Femur (tissue), 1 donor: ENCODE measurements around the gene VIPR2.
"Not testable (repeated sequence)": the region's sequence is repeated elsewhere in the genome, so short reads cannot be mapped to it uniquely, and the experiment has no call there.

ENCODE experiments used
- DNase-seq: peaks from one replicate; pipeline ENCODE4 v3.0.0-alpha.2; 2017

VIPR2 gene

DNA sequence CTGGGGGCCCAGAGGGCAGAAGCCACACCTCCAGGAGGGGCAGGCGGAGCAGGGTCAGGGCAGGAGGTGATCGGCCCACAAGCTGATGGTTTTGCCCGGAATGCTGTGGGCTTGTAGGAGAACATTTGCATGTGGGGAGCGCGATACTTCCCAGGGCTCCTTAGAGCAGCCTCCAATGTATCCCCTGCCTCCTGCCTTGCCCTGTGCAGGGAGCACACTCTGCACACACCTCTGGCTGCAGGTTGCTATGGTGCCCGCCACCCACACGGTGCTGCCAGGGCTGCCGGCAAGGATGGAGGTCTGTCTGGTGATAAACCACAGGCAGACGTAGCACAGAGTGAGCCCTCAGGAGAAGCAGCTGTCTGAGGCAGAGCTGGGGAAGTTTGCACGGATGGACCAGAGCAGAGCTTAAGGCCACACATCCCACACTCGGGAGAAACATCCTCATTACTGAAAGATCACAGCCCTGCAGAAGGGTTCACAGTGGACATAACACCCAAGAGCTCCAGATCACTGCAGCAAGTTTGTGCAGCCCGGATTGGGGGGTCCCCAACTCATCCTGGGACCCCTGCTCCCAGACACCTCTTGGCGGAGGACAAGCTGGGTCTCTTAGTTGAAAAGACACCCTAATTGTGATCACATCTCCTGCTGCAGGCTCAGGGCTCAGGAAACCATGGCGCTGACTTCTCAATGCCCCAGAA lies 41.8 kb downstream of the VIPR2 start:
- no peak for DNase-seq

DNA sequence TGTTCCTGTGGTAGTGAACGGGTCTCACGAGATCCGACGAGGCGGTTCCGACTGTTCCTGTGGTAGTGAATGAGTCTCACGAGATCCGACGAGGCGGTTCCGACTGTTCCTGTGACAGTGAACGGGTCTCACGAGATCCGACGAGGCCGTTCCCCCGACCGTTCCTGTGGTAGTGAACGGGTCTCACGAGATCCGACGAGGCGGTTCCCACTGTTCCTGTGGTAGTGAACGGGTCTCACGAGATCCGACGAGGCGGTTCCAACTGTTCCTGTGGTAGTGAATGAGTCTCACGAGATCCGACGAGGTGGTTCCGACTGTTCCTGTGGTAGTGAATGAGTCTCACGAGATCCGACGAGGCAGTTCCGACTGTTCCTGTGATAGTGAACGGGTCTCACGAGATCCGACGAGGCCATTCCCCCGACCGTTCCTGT lies 43.0 kb downstream of the VIPR2 start:
- DNase-seq, result not testable (repeated sequence)

DNA sequence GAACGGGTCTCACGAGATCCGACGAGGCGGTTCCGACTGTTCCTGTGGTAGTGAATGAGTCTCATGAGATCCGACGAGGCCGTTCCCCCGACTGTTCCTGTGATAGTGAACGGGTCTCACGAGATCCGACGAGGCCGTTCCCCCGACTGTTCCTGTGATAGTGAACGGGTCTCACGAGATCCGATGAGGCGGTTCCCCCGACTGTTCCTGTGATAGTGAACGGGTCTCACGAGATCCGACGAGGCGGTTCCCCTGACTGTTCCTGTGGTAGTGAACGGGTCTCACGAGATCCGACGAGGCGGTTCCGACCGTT lies 43.6 kb downstream of the VIPR2 start:
- DNase-seq, result not testable (repeated sequence)

DNA sequence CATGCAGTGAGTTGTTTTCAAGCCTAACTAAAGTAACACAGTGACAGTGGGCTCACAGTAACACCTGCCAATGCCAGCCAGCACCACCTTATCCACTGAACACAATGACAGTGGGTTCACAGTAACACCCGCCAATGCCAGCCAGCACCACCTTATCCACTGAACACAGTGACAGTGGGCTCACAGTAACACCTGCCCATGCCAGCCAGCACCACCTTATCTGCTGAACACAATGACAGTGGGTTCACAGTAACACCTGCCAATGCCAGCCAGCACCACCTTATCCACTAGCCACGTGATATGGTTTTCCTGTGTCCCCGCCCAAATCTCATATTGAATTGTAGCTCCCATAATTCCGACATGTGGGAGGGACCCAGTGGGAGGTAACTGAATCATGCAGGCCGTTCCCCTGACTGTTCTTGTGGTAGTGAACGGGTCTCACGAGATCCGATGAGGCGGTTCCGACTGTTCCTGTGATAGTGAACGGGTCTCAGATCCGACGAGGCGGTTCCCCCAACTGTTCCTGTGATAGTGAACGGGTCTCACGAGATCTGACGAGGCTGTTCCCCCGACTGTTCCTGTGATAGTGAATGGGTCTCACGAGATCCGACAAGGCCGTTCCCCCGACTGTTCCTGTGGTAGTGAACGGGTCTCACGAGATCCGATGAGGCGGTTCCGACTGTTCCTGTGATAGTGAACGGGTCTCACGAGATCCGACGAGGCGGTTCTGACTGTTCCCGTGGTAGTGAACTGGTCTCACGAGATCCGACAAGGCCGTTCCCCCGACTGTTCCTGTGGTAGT lies 44.2 kb downstream of the VIPR2 start:
- peak; percentile 4 for DNase-seq

DNA sequence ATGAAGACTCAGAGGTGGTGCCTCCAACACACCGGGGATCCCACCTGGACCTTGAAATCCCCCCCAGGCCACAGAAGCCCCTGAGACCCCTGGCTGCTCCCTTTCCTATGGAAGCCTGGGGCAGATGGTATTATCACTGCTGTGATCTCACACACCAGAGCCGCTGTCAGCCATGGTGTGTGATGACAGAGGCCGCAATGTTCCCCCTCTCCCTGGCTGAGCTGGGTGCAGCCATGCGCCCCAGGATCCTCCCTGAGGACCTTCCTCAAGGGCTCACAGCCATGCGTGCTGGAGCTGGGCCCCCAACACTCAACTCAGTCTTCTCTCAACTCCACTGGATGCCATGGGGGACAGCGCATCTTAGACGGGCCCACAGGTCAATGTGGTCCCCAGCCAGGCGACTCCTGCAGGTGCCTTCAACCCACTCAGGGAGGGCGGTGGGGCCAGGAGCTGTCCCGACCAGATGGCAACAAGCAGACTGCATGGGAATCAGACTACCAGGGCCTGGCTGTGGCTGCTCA lies 44.9 kb downstream of the VIPR2 start:
- peak; percentile 7 for DNase-seq

DNA sequence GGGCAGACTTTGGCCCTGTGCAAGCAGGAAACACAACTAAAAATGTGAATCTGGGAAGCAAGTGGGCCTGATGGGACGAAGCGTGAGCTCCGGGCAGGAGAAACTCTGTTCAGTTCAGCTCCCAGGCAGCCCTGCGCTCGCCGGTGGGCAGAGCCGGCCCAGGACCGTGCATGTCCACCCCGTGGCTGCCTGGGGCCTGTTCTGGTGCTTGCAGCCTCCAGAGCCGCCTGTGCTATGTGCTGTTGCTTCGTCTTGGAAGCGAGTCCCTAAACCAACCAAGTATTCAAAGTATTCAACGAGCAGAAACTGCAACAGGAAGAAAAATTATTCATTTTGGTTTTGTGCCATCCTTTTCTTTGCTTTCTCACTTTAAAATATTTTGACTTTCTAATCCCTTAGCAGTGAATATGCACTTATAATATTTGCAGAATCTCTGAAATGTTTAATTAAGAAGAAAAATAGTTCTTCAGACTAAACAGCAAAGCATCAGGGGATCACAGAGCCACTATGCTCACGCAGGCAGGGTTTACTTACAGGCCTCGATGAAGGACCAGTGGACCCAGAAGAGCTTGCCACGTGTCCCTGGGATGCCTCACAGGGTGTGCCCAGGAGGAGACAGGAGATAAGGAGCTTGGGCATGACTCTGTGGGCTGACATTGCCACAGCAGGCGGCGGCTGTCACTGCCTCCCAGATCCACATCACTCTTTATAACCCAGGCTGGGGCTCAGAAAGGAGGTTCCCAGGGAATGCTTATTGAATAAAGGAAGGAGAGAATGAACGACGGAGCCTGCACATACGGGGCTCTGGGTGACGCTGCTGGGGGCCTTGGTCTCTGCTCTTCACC lies 45.6 kb downstream of the VIPR2 start:
- DNase-seq, result peak; percentile 46

DNA sequence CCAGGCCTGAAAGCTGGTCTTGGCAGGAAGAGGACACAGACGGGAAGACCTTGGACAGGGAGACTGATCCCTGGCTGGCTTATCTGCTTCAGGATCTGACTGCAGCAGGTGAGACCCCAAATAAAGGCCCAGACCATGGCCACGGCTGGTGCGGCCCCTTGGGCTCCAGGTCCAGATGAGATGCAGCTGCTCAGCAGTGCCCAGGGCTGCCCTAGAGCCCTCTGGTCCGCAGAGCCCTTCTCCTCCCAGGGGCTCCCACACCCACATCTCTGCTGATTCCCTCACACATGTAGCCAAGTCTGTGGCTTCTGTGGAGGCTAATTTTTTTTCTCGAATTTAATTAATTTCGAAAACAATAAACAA lies 46.3 kb downstream of the VIPR2 start:
- no peak for DNase-seq

DNA sequence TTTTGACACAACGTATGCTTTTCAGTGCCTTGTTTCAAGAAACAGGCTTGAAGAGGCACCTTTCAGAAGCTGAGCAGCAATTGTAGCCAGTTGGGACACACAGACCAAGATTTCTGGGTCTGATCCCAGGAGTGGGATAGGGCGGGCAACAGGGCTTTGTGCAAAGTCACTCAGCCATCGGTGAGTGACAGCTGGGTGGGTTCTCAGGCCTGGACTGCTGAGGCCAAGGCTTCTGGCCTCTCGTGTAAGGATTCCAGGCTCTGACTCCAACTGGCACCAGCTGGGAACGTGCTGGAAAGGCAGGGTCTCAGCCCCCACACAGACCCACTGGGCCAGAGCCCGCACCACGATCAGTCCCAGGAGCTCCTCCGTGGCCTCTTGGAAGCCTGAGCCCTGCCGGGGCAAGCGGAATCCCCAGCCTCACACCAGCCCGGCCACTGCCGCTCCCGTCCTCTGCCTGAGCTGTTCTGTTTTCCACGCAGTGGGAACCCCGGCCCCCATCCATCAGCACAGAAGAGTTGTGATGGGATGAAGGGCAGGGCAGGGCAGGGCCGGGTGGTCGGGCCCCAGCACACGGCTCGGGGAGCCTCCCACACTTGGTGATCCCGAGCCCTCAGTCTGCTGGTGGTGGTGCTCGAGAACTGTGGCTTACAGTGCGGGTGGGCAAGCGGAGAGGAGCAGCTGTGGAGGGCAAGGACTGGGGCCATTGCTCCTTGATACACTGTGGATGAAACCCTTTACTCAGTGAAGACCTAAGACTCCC lies 46.8 kb downstream of the VIPR2 start:
- peak; percentile 25 for DNase-seq

DNA sequence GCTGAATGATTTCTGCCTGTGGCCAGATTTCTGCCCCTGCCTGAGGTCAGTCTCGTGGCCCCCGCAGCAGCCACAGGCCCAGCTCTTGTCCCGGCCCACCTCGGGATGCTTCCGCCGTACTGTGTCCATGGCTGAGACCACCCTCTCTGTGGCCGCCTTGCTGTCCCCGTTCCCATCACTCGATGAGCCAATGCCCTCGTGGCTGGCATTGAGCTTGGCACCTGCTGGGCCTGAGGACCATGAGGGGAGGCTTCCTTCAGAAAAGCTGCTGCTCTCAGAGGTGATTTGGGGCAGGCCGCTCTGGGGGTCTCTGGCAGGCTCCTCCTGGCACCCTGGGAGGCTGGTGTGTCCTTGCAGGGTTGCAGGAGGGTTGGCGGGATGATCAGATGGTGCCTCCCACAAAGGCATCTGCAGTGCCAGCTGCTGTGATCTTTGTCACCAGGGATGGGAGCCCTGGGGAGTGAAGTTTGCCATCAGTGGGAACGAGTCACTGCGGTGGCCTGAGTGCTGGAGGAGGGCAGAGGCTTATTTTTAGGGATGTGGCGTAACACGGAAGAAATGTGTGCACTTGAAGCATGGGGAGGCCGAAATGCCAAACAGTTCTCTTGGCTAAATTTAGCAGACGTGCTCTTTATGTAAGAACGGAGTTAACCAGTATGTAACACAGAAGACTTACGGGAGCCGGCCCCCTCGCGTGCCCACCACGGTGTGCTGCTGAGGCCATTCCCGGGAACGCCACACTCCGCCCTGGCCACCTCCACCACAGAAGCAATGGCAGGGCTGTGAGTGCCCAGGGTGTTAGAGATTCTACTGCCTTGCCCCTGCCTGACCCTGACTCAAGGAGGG lies 47.7 kb downstream of the VIPR2 start:
- DNase-seq, result peak; percentile 48

DNA sequence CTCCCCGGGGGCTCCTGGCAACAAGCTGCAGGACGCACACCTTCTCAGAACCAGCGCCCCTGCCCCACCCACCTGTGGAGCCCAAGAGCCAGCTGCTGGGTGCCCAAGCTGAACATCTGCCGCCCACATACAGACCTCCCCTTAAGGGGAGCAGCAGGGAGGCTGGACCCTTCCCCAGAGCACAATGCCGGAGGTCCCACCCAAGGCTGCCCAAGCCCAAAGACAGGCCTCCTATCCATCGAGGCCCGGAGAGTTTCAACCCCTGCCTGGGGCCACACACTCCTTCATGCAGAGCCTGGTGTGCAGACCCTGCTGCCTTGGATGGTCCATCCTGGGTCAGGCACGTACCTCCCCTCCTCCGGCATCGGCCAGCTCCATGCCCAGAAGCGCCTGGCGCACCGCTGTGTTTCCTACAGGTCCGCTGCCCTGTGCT lies 48.7 kb downstream of the VIPR2 start:
- peak; percentile 10 for DNase-seq

DNA sequence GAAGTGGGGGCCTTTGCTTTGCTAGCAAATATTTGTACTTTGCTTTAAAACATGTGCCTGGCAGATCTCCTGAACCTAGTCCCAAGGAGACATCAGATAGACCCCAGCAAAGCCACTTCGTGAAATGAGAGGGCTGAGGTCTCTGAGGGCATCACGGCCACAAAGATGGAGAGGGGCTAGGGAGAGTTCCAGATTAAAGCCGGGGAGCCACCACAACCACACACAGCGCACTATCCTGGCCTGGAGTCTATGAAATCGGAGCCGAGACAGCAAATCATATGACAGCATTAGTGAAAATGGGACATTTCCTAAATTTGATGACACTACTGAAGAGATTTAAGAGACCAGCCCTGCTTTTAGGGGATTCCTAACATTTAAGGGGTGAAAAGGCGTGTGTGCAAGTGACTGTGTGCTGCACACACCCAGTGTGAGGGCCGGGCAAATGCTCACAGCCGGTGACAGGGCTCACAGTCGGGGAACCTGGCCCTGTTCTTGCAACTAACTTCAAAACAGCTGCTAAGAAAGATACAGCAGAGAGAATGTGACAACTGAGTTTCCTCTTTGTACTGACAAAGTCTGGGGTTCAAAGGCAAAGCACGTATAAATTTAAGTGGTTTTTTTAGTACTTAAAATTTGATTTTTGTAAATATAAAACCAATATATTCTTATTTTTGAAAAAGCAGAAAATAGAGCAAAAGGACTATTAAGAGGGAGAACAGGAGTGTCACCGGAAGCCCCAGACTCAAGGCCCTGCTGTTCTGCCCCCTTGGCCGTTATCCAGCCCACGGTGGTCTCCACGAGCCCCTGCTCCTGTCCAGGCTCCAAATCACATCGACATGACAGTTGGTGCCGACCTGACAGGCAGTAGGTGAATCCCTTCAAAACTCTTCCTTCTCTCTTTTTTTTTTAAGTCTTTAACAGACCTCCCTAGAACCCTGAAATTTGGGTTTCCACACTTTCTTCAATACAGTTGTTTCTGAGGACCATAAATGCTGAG lies 49.5 kb downstream of the VIPR2 start:
- DNase-seq, result peak; percentile 8

DNA sequence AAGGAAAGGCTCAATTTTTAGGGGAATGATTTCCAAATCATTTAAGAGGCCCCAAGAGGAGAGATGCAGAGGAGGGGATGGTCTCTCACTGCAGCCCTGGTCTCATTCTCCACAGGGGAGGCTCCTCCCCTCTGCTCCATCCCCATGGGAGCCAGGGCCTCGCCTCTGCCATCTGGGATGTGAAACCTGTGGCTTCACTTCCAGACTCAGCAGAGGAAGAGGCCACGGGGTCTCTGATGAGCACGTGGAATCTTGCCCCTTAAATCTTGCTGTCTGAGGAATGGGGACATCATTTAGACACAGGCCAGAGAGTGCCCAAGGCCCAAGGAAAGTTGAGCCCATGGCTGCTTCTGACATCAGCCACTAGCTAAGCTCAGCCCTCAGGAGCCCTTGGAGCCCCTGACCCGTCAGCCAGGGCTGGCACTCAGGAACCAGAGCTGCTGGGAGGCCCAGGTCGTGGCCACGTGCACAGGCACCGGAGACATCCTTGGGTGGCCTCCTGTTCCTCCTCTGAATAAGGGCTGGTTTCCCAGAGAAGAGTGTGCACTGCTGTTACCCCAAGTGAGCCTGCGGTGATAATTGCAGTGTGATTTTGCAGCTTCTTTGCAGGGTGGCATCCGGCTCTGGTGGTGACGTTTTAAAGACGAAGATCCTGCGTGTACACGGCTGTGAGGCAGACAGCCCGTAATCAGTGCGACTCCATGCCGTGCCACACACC lies 50.5 kb downstream of the VIPR2 start:
- DNase-seq, result peak; percentile 18

DNA sequence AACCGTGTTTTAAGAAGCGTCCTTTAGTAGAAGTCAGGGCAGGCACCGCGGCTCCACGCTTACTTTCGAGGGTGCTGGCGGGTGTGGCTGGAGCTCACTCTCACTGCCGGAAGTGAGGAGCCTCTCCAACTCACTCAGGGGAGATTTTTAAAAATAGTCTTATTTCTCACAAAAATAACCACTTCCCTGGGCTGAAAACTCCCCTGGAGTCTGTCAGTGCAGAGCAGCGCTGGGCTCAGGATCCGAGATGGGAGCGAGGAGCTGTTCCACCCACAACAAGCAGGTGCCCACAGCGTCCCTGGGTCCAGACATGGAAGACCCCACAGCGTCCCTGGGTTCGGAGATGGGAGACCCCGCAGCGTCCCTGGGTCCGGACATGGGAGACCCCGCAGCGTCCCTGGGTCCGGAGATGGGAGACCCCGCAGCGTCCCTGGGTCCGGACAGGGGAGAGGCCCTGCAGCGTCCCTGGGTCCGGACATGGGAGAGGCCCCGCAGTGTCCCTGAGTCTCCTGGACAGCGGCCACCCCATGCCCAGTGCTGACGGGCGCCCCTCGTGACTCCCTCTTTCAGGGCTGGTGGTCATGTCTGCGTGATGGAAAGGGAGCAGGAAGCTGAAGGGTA lies 51.2 kb downstream of the VIPR2 start:
- peak; percentile 13 for DNase-seq

DNA sequence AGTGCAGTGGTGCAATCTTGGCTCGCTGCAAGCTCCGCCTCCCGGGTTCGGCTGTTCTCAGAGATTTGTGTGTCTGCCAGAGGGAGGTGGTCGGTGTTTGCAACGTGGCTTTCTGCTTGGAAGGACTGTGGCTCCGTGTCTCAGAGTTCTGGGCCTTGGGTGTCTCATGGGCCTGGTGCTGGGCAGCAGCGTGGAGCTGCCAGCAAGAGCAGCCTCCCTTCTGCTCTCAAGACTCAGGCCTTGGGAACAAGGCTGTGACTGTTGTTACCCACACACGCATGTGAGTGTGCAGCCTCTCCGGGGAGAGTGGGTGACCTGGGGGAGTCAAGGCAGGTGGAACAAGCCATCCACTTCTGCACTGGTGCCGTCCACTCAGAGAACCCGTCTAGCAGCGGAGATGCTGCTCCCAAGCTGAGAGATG lies 52.0 kb downstream of the VIPR2 start:
- DNase-seq, result peak; percentile 16

DNA sequence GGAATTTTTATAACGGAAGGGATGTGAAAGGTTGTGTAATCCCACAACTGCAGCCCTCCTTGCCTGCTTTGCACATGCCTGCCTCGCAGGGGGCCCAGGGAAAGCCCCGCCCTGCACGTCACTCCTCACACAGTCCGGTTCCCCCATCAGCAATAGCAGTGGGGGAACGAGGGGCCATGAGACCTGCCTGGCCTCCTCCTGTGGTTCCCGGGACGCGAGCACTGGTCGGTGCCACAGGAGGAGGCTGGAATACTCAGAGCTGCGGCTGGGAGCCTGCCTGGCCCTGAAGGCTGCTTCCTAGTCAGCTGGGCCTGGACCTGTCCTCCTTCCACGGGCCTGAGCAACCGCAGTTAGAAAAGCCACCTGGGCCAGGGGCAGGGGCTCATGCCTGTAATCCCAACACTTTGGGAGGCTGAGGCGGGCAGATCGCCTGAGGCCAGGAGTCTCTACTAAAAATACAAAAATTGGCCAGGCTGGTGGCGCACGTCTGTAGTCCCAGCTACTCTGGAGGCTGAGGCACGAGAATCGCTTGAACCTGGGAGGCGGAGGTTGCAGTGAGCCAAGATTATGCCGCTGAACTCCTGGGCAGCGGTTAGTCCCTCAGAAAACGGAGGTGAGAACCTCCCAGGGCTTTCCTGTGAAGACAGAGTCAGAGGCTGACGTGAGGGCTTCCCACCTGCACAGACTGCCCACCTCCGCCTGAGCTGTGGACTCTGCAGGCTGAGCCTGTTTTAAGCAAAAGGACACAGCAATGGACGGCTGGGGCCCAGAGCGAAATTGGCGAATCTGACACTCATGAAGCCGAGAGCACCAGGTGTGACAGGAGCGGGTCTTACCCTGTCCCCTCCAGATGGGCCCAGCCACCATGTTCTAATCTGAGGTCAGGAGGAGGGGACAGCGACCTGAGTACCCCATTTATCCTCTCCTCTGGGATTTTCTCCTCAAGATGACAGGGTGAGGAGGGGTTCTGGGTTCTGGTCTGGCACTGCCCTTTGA lies 52.9 kb downstream of the VIPR2 start:
- DNase-seq, result peak; percentile 2

DNA sequence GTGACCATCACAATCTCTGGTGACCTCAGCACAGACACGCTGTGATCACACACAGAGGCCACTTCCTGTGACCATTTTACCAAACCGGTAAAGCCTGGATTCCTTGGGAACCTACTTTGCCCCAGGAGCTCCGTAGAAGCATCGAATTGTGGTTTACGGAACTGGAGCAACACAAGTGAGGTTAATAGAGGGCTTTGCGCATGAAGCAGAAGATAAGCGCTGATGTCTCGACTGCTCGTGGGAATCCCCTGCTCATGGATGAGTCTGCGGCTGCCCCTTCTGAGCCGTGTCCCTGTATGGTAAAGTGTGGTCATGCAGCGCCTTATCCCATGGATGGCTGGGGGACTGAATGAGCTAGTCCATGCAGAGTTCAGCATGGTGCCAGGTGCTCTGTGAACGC lies 53.6 kb downstream of the VIPR2 start:
- peak; percentile 5 for DNase-seq

DNA sequence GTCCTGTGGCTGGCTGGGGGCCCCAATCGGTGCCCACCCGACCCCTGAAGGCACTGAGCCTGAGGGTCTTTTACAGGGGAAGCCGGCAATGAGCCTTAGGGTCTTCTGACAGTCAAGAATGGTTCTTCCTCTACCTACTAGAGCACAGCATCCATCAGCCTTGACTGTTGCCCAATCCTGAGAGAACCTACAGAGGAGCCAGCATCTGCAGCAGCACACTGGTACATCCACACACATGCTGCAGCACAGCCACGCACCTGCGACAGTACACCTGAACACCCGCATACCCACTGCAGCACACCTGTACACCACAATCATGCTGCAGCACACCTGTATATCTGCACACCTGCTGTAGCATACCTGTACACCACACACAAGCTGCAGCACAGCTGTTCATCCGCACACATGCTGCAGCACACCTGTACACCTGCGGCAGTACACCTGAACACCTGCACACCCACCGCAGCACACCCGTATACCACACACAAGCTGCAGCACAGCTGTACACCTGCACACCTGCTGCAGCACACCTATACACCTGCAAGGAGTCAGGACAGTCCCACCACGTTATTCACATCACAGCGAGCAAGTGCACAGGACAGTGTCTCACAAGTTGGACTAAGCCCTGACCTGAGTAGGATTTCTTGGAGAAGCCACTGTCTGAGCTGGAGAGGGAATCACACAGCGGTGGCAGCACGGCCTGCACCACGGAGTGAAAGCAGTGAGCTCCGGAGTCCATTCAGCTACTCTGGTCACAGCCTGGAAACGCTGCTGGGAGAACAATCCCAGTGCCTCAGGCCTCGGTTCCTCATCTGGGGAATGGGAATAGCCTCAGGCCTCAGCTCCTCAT lies 56.4 kb downstream of the VIPR2 start:
- DNase-seq, result peak; percentile 7
